DLD1 (cell line): Measurements from ENCODE around the gene ANK3.

ENCODE experiments used
- in situ Hi-C: cut with HindIII; loops from 2 replicates; pipeline ENCODE4 v1.10.0; 2017; ENCODE audit warnings: low sequenced_read_pairs

ANK3 gene

GRCh38 chr10:60189861-60190475 lies 199.7 kb downstream of the ANK3 start:
- in situ Hi-C loops: no loop called here

GRCh38 chr10:60188548-60188947 lies 201.1 kb downstream of the ANK3 start:
- in situ Hi-C loops: no loop called here

- in situ Hi-C loops: no loop called here
These were observed 202.0 kb downstream of the ANK3 start for GRCh38 chr10:60187691-60188090.

GRCh38 chr10:60186315-60187071 lies 203.2 kb downstream of the ANK3 start:
- in situ Hi-C loops: no loop called here

GRCh38 chr10:60185421-60185820 lies 204.3 kb downstream of the ANK3 start:
- in situ Hi-C loops: no loop called here

GRCh38 chr10:60182691-60183090 lies 207.0 kb downstream of the ANK3 start:
- in situ Hi-C loops: no loop called here

- in situ Hi-C loops: no loop called here
These were observed 212.8 kb downstream of the ANK3 start for GRCh38 chr10:60176925-60177324.

- in situ Hi-C loops: no loop called here
These were observed 214.2 kb downstream of the ANK3 start for GRCh38 chr10:60175441-60175971.

GRCh38 chr10:60172363-60172990 lies 217.2 kb downstream of the ANK3 start:
- in situ Hi-C loops: no loop called here

- in situ Hi-C loops: no loop called here
These were observed 218.2 kb downstream of the ANK3 start for GRCh38 chr10:60171436-60172013.

GRCh38 chr10:60170250-60170649 lies 219.4 kb downstream of the ANK3 start:
- in situ Hi-C loops: no loop called here

- in situ Hi-C loops: no loop called here
These were observed 220.6 kb downstream of the ANK3 start for GRCh38 chr10:60169111-60169510.

- in situ Hi-C loops: no loop called here
These were observed 222.6 kb downstream of the ANK3 start for GRCh38 chr10:60167050-60167449.

- in situ Hi-C loops: no loop called here
These were observed 225.9 kb downstream of the ANK3 start for GRCh38 chr10:60163786-60164185.

GRCh38 chr10:60162631-60163030 lies 227.0 kb downstream of the ANK3 start:
- in situ Hi-C loops: no loop called here

- in situ Hi-C loops: no loop called here
These were observed 233.6 kb downstream of the ANK3 start for GRCh38 chr10:60155943-60156683.

GRCh38 chr10:60155099-60155877 lies 234.4 kb downstream of the ANK3 start:
- in situ Hi-C loops: no loop called here

GRCh38 chr10:60149003-60149402 lies 240.7 kb downstream of the ANK3 start:
- in situ Hi-C loops: no loop called here

- in situ Hi-C loops: no loop called here
These were observed 241.3 kb downstream of the ANK3 start for GRCh38 chr10:60148266-60148840.
